Measurements from ENCODE around the gene ASL.

DNA sequence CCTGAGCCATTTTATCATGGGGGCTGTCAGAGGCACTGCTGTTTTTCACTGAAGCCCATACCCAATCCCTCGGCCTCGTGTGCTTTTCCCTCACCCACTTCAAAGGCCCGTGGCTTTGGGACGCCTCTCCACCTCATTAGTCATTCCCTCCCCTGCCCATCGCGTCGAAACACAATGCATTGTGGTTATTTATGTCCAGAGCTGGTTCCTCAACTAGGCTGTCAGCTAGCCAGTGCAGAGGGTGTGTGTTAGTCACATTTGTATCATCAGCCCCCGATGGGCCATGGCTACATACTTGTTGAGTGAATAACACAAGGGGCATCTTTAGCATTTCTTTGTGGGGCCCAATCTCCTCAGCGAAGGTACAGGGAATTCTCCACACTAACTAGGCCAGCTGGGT, 35.2 kb downstream of the ASL start:
- TF ChIP-seq CTCF (IDR thresholded peaks at IDR 0.05; ENCODE audit: low read depth, low read length): no peak
- no peak for TF ChIP-seq POLR2A (IDR thresholded peaks at IDR 0.05; ENCODE audit: extremely low read depth, insufficient read length)

Data from NB4 (cell line).